ENCODE data around the gene RARS1.

- no peak for TF ChIP-seq ZNF70 (CRISPR knock-in tag; IDR thresholded peaks at IDR 0.05)
- TF ChIP-seq CREB5 (CRISPR knock-in tag; IDR thresholded peaks at IDR 0.05; ENCODE audit: low read depth) = no peak
- no peak for TF ChIP-seq ZFP30 (CRISPR knock-in tag; IDR thresholded peaks at IDR 0.05)
- no peak for TF ChIP-seq TCF4 (CRISPR knock-in tag; IDR thresholded peaks at IDR 0.05; ENCODE audit: borderline replicate concordance)
- no peak for TF ChIP-seq SNAI2 (CRISPR knock-in tag; IDR thresholded peaks at IDR 0.05)
- no peak for TF ChIP-seq ARNTL (CRISPR knock-in tag; IDR thresholded peaks at IDR 0.05; ENCODE audit: borderline replicate concordance, low read depth)
- TF ChIP-seq RARB (CRISPR knock-in tag; IDR thresholded peaks at IDR 0.05) = no peak
- TF ChIP-seq CSDC2 (CRISPR knock-in tag; IDR thresholded peaks at IDR 0.05) = no peak
Observed at GRCh38 chr5:168482361-168482760, 3.9 kb upstream of the RARS1 start.

All from SK-N-SH treated with all-trans-retinoic acid at 6 μM for 48 hours (cell line).